Caco-2 (cell line): ENCODE results near the gene INSYN2B. TPM values are rescaled to one million over a fixed set of nuclear protein-coding genes. Genes with fewer than 3 reads are reported as not detected.

ENCODE experiments used
- BruUV-seq: library from RNA; stranded (reverse); fragments of 400-500 nt; replicated peaks from 2 replicates; lab custom pipeline; 2021; lab: Mats Ljungman, UMichigan
- CTCF ChIA-PET: fragments of 300-600 bp; sonication (Branson Sonifier 250); formaldehyde crosslinking; loops from one replicate; lab custom pipeline; 2022; ENCODE audit warnings: antibody characterized with exemption; lab: Charles Lee
- POLR2A ChIA-PET: fragments of 300-600 bp; sonication (Branson Sonifier 250); formaldehyde crosslinking; loops from one replicate; lab custom pipeline; 2022; ENCODE audit warnings: antibody characterized with exemption; lab: Charles Lee
- DNase-seq, 2 experiments: peaks; one replicate each; pipeline versions ENCODE4 v3.0.0 to v3.0.0-alpha.2; 2020 to 2022
- H3K27me3 ChIP-seq: replicated peaks from 2 replicates; pipeline ENCODE4 v1.6.0; 2011; ENCODE audit warnings: low read length; ENCODE audit not compliant: control insufficient read depth, insufficient read depth
- H3K36me3 ChIP-seq: 2 replicates; pipeline ENCODE4 v1.5.1; 2011; ENCODE audit warnings: low read length; ENCODE audit not compliant: control insufficient read depth, insufficient read depth
- H3K4me1 ChIP-seq: fragments of 250-450 bp; sonication (Bioruptor Pico); 2 replicates; pipeline ENCODE4 v1.5.1; 2020; ENCODE audit warnings: mild to moderate bottlenecking
- H3K4me3 ChIP-seq: 2 replicates; pipeline ENCODE4 v1.5.1; 2011; ENCODE audit warnings: low read depth, mild to moderate bottlenecking, control low read depth, low read length
- H3K9me3 ChIP-seq: fragments of 250-450 bp; sonication (Bioruptor Pico); 2 replicates; pipeline ENCODE4 v1.5.1; 2020; ENCODE audit warnings: mild to moderate bottlenecking, moderate library complexity
- H3K27ac Mint-ChIP-seq: one replicate; pipeline ENCODE4 v1.8.0; 2022; ENCODE audit warnings: mixed read lengths; ENCODE audit not compliant: unreplicated experiment
- H3K27me3 Mint-ChIP-seq: one replicate; pipeline ENCODE4 v1.8.0; 2022; ENCODE audit warnings: mixed read lengths; ENCODE audit not compliant: insufficient read depth, unreplicated experiment
- H3K36me3 Mint-ChIP-seq: one replicate; pipeline ENCODE4 v1.8.0; 2022; ENCODE audit warnings: mild to moderate bottlenecking, mixed read lengths; ENCODE audit not compliant: insufficient read depth, unreplicated experiment
- H3K4me1 Mint-ChIP-seq: one replicate; pipeline ENCODE4 v1.8.0; 2022; ENCODE audit warnings: low read depth, mixed read lengths; ENCODE audit not compliant: unreplicated experiment
- H3K4me3 Mint-ChIP-seq: one replicate; pipeline ENCODE4 v1.8.0; 2022; ENCODE audit warnings: mild to moderate bottlenecking, moderate library complexity, mixed read lengths; ENCODE audit not compliant: unreplicated experiment
- H3K9me3 Mint-ChIP-seq: one replicate; pipeline ENCODE4 v1.8.0; 2022; ENCODE audit warnings: mixed read lengths; ENCODE audit not compliant: unreplicated experiment
- intact Hi-C: fragments of 100-400 bp; cut with micrococcal nuclease; formaldehyde crosslinking; loops from one replicate; pipeline ENCODE4 v1.10.0; 2022; ENCODE audit not compliant: unreplicated experiment
- total RNA-seq: library from RNA; stranded (reverse); gene quantifications from 2 replicates; pipeline ENCODE4 v1.2.3, GENCODE V29; 2022
- TF ChIP-seq, protein P1 (sequence below), 2 experiments: fragments of 200-600 bp in 1 of 2; IDR thresholded peaks; 1 replicate in 1 of 2; 2 replicates in 1 of 2; pipeline versions ENCODE4 v1.5.1 to v1.8.0; 2011 to 2022; ENCODE audit warnings: antibody characterized with exemption in 1 of 2, control low read depth in 1 of 2, inconsistent platforms in 1 of 2, low read depth in 1 of 2, low read length in 1 of 2, mild to moderate bottlenecking in 1 of 2, moderate library complexity in 1 of 2; ENCODE audit not compliant: insufficient read depth in 1 of 2, severe bottlenecking in 1 of 2, unreplicated experiment in 1 of 2

The INSYN2B gene
- total RNA-seq, 1 experiment from 2014 or later = not detected

DNA sequence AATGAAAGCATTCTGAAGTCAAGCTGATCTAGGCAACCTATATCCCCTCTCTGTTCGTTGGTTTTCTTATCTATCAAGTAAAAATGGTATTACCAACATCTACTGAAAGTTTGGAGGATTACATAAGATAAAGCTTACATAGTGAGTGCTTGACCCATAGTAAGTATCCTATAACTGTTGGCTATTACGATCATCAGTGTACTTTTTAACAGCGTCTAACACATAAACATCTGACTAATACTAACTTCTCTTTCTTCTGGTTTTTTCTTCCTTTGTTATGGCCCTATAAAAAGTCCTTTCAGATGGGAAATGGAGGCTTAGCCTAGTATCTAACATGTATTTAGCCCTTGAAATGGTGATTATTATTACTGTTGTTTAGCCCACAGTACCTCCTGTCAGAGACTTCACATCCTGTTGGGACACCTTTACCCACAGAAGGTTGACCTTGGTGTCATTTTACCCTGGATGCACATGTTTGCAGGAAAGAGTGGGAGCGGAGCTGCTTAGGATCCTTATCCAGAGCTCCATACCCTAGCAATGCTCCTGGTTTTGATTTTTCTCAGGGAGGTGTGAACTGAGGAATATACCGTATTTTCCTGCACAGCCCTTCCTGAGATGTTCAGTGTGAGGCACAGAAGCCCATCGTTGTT is 6.0 kb downstream of the INSYN2B start:
- H3K9me3 ChIP-seq = no peaks in the 10 kb centered on the region
- TF ChIP-seq, protein P1, sequence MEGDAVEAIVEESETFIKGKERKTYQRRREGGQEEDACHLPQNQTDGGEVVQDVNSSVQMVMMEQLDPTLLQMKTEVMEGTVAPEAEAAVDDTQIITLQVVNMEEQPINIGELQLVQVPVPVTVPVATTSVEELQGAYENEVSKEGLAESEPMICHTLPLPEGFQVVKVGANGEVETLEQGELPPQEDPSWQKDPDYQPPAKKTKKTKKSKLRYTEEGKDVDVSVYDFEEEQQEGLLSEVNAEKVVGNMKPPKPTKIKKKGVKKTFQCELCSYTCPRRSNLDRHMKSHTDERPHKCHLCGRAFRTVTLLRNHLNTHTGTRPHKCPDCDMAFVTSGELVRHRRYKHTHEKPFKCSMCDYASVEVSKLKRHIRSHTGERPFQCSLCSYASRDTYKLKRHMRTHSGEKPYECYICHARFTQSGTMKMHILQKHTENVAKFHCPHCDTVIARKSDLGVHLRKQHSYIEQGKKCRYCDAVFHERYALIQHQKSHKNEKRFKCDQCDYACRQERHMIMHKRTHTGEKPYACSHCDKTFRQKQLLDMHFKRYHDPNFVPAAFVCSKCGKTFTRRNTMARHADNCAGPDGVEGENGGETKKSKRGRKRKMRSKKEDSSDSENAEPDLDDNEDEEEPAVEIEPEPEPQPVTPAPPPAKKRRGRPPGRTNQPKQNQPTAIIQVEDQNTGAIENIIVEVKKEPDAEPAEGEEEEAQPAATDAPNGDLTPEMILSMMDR (IDR thresholded peaks at IDR 0.05; ENCODE audit: insufficient read depth in 1 of 2, low read depth in 1 of 2, low read length in 1 of 2, severe bottlenecking in 1 of 2, unreplicated experiment in 1 of 2) = no peak
- no TSS peak for BruUV-seq
- H3K27me3 ChIP-seq = no peaks in the 10 kb centered on the region
- no peak overlapping the region for H3K4me3 ChIP-seq
- no peaks in the 10 kb centered on the region for H3K9me3 Mint-ChIP-seq
- H3K27me3 Mint-ChIP-seq = peaks cover 13% of the 10 kb centered on the region
- no peaks in the 10 kb centered on the region for H3K36me3 ChIP-seq
- peaks cover 8% of the 10 kb centered on the region for H3K4me1 ChIP-seq
- ChIA-PET POLR2A (no interaction called here), CTCF (no interaction called here)
- H3K4me3 Mint-ChIP-seq = no peak overlapping the region
- no peak overlapping the region for H3K27ac Mint-ChIP-seq
- no peak for DNase-seq
- no peaks in the 10 kb centered on the region for H3K36me3 Mint-ChIP-seq
- intact Hi-C loops = no loop called here
- H3K4me1 Mint-ChIP-seq = peaks cover 6% of the 10 kb centered on the region

DNA sequence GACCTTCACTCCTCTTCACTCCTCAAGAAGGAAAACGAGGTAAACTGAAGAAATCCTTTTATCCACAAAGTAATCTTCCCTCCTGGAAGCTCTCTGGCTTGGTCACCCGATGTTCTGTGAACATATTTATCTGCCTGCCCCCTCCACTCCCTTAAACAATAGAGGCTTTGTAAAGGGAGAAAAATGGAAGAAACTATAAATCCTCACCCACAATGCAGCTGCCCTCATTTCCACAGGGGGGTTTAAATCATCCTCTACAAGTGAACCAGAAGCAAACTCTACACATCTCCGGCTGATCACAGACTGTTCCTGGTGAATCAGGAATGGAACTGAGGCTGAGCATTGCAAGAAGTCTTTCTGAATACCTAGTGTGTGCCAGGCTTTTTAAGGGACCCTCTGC is 7.2 kb downstream of the INSYN2B start:
- intact Hi-C loops = no loop called here
- Histone ChIP-seq H3K4me1 (peaks cover 20% of the 10 kb centered on the region), H3K4me3 (no peak overlapping the region), H3K9me3 (no peaks in the 10 kb centered on the region), H3K36me3 (no peaks in the 10 kb centered on the region), H3K27me3 (no peaks in the 10 kb centered on the region)
- Mint-ChIP-seq H3K9me3 (no peaks in the 10 kb centered on the region), H3K27me3 (peaks cover 7% of the 10 kb centered on the region), H3K4me1 (peaks cover 6% of the 10 kb centered on the region), H3K27ac (no peak overlapping the region), H3K4me3 (no peak overlapping the region), H3K36me3 (no peaks in the 10 kb centered on the region)
- no TSS peak for BruUV-seq
- CTCF ChIA-PET = no interaction called here
- no peak for DNase-seq
- TF ChIP-seq, protein P1 (IDR thresholded peaks at IDR 0.05; ENCODE audit: insufficient read depth in 1 of 2, low read depth in 1 of 2, low read length in 1 of 2, severe bottlenecking in 1 of 2, unreplicated experiment in 1 of 2) = no peak
- POLR2A ChIA-PET = no interaction called here

DNA sequence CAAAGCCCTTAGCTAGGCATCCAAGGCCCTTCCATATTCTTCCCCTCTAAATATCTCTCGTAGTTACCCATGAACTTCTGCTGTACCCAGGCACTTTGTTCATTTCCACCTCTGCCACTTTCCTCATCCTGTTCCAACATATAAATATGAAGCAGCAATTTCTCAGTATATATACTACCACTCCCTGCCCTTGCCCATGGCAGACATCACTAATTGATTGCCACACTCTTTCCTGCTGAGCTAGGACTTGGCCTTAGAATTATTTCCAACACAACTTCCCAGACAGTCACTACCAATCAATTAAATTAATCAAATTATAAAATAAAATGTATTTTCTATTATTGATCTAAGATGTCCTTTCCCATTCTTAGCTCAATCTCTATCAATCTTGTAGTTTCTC is 8.5 kb downstream of the INSYN2B start:
- CTCF ChIA-PET = interaction anchor here (0.6 to 1.6 kb wide), 2 partner anchors 9 to 335 kb away, joined by 3 to 8 read pairs; partner anchors contain the start of gene INSYN2B
- DNase-seq = no peak
- Histone ChIP-seq H3K9me3 (no peaks in the 10 kb centered on the region), H3K27me3 (no peaks in the 10 kb centered on the region), H3K4me1 (peaks cover 26% of the 10 kb centered on the region), H3K36me3 (no peaks in the 10 kb centered on the region), H3K4me3 (no peak overlapping the region)
- TF ChIP-seq, protein P1 (IDR thresholded peaks at IDR 0.05; ENCODE audit: insufficient read depth in 1 of 2, low read depth in 1 of 2, low read length in 1 of 2, severe bottlenecking in 1 of 2, unreplicated experiment in 1 of 2) = no peak
- BruUV-seq = no TSS peak
- Mint-ChIP-seq H3K4me3 (no peak overlapping the region), H3K9me3 (no peaks in the 10 kb centered on the region), H3K36me3 (no peaks in the 10 kb centered on the region), H3K4me1 (peaks cover 6% of the 10 kb centered on the region), H3K27ac (no peak overlapping the region), H3K27me3 (peaks cover 3% of the 10 kb centered on the region)
- POLR2A ChIA-PET = no interaction called here
- intact Hi-C loops = no loop called here
